DOHH2 (cell line): ENCODE data around the gene SHANK2.

Experiments used
- H3F3A ChIP-seq: fragments of 200-600 bp; sonication (generic), shearing (Covaris generic); 2 replicates; pipeline ENCODE4 v1.6.0; 2016; ENCODE audit warnings: antibody characterized with exemption, mild to moderate bottlenecking; ENCODE audit not compliant: control insufficient read depth, insufficient read depth
- H3K27ac ChIP-seq: fragments of 200-600 bp; sonication (generic); 2 replicates; pipeline ENCODE4 v1.5.1; 2014; ENCODE audit warnings: low read depth, mild to moderate bottlenecking, low read length, moderate library complexity
- H3K27me3 ChIP-seq: fragments of 200-600 bp; sonication (generic); 2 replicates; pipeline ENCODE4 v1.6.1; 2014; ENCODE audit warnings: mild to moderate bottlenecking, low read length, mixed read lengths; ENCODE audit not compliant: control insufficient read depth
- H3K36me3 ChIP-seq: fragments of 200-600 bp; sonication (generic); 2 replicates; pipeline ENCODE4 v1.6.1; 2014; ENCODE audit warnings: mild to moderate bottlenecking, low read length, moderate library complexity, mixed read lengths; ENCODE audit not compliant: control insufficient read depth
- H3K4me1 ChIP-seq: fragments of 200-600 bp; sonication (generic); 2 replicates; pipeline ENCODE4 v1.6.1; 2014; ENCODE audit warnings: mild to moderate bottlenecking, low read length, mixed read lengths; ENCODE audit not compliant: control insufficient read depth
- H3K4me2 ChIP-seq: fragments of 200-600 bp; sonication (generic); 2 replicates; pipeline ENCODE4 v1.6.0; 2014; ENCODE audit warnings: mild to moderate bottlenecking, low read length, moderate library complexity
- H3K4me3 ChIP-seq: fragments of 200-600 bp; sonication (generic); 2 replicates; pipeline ENCODE4 v1.5.1; 2014; ENCODE audit warnings: mild to moderate bottlenecking, low read length, mixed read lengths
- H3K79me2 ChIP-seq: fragments of 200-600 bp; sonication (generic); 2 replicates; pipeline ENCODE4 v1.6.1; 2014; ENCODE audit warnings: mild to moderate bottlenecking, low read length, mixed read lengths; ENCODE audit not compliant: control insufficient read depth
- H3K9me2 ChIP-seq: fragments of 200-600 bp; sonication (generic); replicated peaks from 2 replicates; pipeline ENCODE4 v1.6.1; 2014; ENCODE audit warnings: mild to moderate bottlenecking, low read length, mixed read lengths; ENCODE audit not compliant: control insufficient read depth
- H3K9me3 ChIP-seq: fragments of 200-600 bp; sonication (generic); 2 replicates; pipeline ENCODE4 v1.6.1; 2014; ENCODE audit warnings: antibody characterized with exemption, low read length, mixed read lengths; ENCODE audit not compliant: control insufficient read depth, insufficient read depth
- H4K20me1 ChIP-seq: fragments of 200-600 bp; sonication (generic); 2 replicates; pipeline ENCODE4 v1.6.0; 2014; ENCODE audit warnings: low read depth, mild to moderate bottlenecking, antibody characterized with exemption, low read length, moderate library complexity; ENCODE audit not compliant: control insufficient read depth, insufficient read depth
- EZH2phosphoT487 ChIP-seq: fragments of 200-600 bp; sonication (generic); IDR thresholded peaks from 2 replicates; pipeline ENCODE4 v1.6.1; 2017; ENCODE audit warnings: borderline replicate concordance, mild to moderate bottlenecking, antibody characterized with exemption, low read length, moderate library complexity, mixed read lengths
- TF ChIP-seq, protein P1 (sequence below): fragments of 200-600 bp; sonication (generic); IDR thresholded peaks from one replicate; pipeline ENCODE4 v1.5.1; 2014; ENCODE audit warnings: antibody characterized with exemption, mild to moderate bottlenecking, low read depth, low read length; ENCODE audit not compliant: poor library complexity, severe bottlenecking

Gene SHANK2

DNA sequence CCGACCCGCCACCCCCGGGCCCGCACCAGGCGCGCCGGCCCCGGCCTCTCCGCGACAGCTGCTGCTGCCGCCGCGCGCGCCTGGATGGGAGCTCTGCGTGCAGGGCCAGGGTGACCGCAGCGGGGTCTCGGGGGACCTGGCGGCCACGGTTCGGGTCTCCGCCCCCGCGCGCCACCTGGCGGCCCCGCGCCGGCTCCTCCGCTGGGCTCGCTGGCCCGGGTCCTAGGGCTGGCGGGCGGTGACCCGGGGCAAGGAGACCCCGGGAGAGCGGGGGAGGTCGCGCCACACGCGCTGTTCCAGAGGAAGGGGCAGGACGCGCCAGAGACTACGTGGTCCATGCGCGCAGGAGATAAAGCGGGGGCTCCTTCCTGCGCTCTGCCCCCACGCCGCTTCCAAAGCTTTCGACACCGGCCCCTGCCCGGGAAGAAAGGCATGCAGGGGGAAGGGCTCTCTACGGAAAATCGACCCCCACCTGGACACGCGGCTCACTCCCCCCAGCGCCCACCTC, 562 bp downstream of the SHANK2 start:
- TF ChIP-seq EZH2phosphoT487 = no peak
- TF ChIP-seq, protein P1, sequence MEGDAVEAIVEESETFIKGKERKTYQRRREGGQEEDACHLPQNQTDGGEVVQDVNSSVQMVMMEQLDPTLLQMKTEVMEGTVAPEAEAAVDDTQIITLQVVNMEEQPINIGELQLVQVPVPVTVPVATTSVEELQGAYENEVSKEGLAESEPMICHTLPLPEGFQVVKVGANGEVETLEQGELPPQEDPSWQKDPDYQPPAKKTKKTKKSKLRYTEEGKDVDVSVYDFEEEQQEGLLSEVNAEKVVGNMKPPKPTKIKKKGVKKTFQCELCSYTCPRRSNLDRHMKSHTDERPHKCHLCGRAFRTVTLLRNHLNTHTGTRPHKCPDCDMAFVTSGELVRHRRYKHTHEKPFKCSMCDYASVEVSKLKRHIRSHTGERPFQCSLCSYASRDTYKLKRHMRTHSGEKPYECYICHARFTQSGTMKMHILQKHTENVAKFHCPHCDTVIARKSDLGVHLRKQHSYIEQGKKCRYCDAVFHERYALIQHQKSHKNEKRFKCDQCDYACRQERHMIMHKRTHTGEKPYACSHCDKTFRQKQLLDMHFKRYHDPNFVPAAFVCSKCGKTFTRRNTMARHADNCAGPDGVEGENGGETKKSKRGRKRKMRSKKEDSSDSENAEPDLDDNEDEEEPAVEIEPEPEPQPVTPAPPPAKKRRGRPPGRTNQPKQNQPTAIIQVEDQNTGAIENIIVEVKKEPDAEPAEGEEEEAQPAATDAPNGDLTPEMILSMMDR = peak; percentile 55
- Histone ChIP-seq H3K4me2 (peak overlapping the region; percentile 59), H3K27ac (no peak overlapping the region), H3K4me3 (peak overlapping the region; percentile 53), H3K36me3 (no peaks in the 10 kb centered on the region), H4K20me1 (no peaks in the 10 kb centered on the region), H3K9me2 (no peaks in the 10 kb centered on the region), H3F3A (no peaks in the 10 kb centered on the region), H3K4me1 (peaks cover 18% of the 10 kb centered on the region), H3K79me2 (no peaks in the 10 kb centered on the region), H3K9me3 (no peaks in the 10 kb centered on the region), H3K27me3 (peaks cover 53% of the 10 kb centered on the region)

DNA sequence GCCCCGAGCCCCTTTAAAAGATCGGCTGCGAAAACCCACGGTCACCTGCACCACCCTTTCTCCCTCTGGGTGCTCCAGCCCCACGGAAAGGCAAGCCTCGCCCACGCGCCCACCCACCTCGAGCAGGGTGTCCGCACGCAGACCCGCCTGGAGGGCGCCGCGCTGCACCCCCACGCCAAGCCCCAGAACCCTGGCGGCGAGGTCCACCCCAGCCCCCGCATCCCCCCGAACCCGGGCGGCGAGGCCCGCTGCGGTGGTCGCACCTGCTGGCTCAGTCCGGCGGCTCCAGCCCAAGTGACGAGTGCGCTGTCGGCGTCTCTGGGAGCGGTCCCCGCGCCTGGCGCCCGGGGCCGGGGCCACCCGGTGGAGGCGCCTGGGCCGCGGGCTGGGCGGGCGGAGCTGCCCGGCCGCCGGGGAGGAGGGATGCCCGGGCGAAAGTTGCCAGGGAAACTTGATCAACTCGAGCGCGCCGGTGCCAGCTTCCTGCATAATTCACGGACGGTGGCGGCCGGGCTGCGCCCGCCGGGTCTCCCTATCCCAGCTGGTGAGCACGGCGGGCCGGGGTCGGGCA, 1.1 kb downstream of the SHANK2 start:
- peak overlapping the region; percentile 38; the same call in 1 of the 2 replicates for H3K4me3 ChIP-seq
- no peaks in the 10 kb centered on the region for H3K9me3 ChIP-seq
- no peaks in the 10 kb centered on the region for H3K36me3 ChIP-seq
- peaks cover 18% of the 10 kb centered on the region for H3K4me1 ChIP-seq
- TF ChIP-seq, protein P1 = no peak
- 0 out of 2 replicates have a peak, but pooled peaks have one; percentile 20 for TF ChIP-seq EZH2phosphoT487
- H4K20me1 ChIP-seq = no peaks in the 10 kb centered on the region
- no peaks in the 10 kb centered on the region for H3F3A ChIP-seq
- H3K79me2 ChIP-seq = no peaks in the 10 kb centered on the region
- no peak overlapping the region for H3K27ac ChIP-seq
- H3K4me2 ChIP-seq = peak overlapping the region; percentile 33
- H3K9me2 ChIP-seq = no peaks in the 10 kb centered on the region
- peaks cover 53% of the 10 kb centered on the region for H3K27me3 ChIP-seq

DNA sequence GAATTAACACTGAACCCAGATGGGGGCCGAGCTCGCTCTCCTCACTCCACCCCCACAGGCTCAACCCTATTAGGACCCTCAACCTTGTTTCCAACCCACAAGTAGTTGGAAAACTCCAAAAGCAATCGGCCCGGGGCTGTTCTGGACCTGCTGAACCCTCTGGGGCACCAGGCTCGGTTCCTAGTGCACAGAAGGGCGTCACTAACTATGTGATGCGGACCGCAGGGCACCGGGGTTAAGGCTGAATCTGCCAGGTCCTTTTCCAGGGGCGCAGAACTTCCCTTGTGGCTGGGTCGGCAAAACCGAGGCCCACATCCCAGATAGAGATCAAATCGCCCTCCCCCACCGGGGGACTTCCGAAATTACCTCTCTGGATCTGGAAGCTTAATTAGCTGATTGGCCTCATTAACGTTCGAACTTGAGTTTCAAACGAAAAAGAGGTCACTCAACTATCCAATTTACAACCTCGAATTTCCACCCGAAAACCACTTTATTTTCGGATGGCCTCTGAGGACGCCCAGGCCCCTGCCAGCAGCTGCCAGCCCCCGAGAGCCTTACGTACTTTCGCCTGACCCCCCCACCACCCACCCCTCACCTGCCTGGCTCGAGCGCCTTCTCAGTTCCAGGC, 1.7 kb downstream of the SHANK2 start:
- peak overlapping the region; percentile 38; the same call in 1 of the 2 replicates for H3K4me3 ChIP-seq
- H3K4me2 ChIP-seq = peak overlapping the region; percentile 33
- H3K27ac ChIP-seq = no peak overlapping the region
- no peaks in the 10 kb centered on the region for H3K9me2 ChIP-seq
- H3F3A ChIP-seq = no peaks in the 10 kb centered on the region
- TF ChIP-seq, protein P1 = no peak
- peak; percentile 87 for TF ChIP-seq EZH2phosphoT487
- H4K20me1 ChIP-seq = no peaks in the 10 kb centered on the region
- H3K27me3 ChIP-seq = peaks cover 51% of the 10 kb centered on the region
- no peaks in the 10 kb centered on the region for H3K36me3 ChIP-seq
- peaks cover 18% of the 10 kb centered on the region for H3K4me1 ChIP-seq
- H3K9me3 ChIP-seq = no peaks in the 10 kb centered on the region
- no peaks in the 10 kb centered on the region for H3K79me2 ChIP-seq
